Astrocyte (in vitro differentiated cells and primary cell): ENCODE results near the gene RUNX3.
"Not testable (repeated sequence)": the region's sequence is repeated elsewhere in the genome, so short reads cannot be mapped to it uniquely, and the experiment has no call there.

Experiments used
- CTCF ChIP-seq: IDR thresholded peaks from 2 replicates; pipeline ENCODE4 v1.5.1; 2011; ENCODE audit warnings: low read depth, mild to moderate bottlenecking, inconsistent platforms, low read length, moderate library complexity; ENCODE audit not compliant: insufficient read depth
- EZH2 ChIP-seq: IDR thresholded peaks from 2 replicates; pipeline ENCODE4 v1.6.1; 2012; ENCODE audit warnings: mild to moderate bottlenecking, low read length, inconsistent platforms; ENCODE audit not compliant: insufficient read depth

GRCh38 chr1:24979232-24979631 is 49.2 kb upstream of the RUNX3 start:
- TF ChIP-seq CTCF, EZH2: not testable (repeated sequence)
